GM19438 (cell line): ENCODE results near the gene PKDREJ.
"Not testable (repeated sequence)": the region's sequence is repeated elsewhere in the genome, so short reads cannot be mapped to it uniquely, and the experiment has no call there.

Source experiments
- ATAC-seq: cut with Tn5 transposase; IDR thresholded peaks from one replicate; pipeline ENCODE4 v1.9.1; 2021; ENCODE audit warnings: low read depth; ENCODE audit not compliant: unreplicated experiment

The PKDREJ gene

GRCh38 chr22:46263216-46263590 lies at the start of gene PKDREJ:
TSS of gene PKDREJ (minus strand) at chr22:46263343. CDS start at chr22:46263322, 21 bp downstream.
- ATAC-seq, result no peak

DNA sequence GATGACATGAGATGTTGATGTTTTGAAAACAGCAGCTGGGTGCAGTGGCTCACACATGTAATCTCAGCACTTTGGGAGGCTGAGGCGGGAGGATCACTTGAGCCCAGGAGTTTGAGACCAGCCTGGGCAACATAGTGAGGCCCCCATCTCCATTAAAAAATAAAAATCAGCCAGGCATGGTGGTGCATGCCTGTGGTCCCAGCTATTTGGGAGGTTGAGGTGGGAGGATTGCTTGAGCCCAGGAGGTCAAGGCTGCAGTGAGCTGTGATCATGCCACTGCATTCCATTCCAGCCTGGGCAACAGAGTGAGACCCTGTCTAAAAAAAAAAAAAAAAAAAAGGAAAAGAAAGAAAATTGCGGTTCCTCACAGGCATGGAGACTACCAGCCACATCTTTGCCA lies 49.7 kb upstream of the PKDREJ start:
- not testable (repeated sequence) for ATAC-seq

GRCh38 chr22:46312056-46312455 lies 48.9 kb upstream of the PKDREJ start:
- ATAC-seq, result no peak

GRCh38 chr22:46309526-46310085 lies 46.5 kb upstream of the PKDREJ start:
- no peak for ATAC-seq

GRCh38 chr22:46308283-46308988 lies 45.3 kb upstream of the PKDREJ start:
- no peak for ATAC-seq

- no peak for ATAC-seq
These were observed 40.3 kb upstream of the PKDREJ start for GRCh38 chr22:46303347-46303965.

- no peak for ATAC-seq
These were observed 37.3 kb upstream of the PKDREJ start for GRCh38 chr22:46300491-46300890.

DNA sequence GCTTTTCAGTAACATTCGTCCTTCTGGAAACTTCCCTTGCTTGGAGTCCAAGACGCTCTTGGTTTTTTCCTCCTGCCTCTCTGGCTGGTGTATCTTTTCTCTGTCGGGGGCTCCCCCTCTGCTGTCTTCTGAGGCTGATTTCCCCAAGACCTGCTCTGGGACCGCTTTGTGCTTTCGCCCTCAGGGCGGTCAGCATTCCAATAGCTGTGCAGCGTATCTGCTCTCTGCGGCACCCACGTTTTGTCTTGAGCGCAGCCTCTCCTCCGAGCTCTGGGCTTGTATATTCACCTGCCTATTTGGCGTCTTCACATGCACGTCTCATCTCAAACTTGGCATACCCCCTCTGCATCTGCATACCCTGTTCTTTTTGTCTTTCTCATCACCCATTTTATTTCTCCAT lies 36.0 kb upstream of the PKDREJ start:
- ATAC-seq, result no peak

GRCh38 chr22:46297151-46297812 lies 34.1 kb upstream of the PKDREJ start:
- ATAC-seq, result peak; percentile 1

DNA sequence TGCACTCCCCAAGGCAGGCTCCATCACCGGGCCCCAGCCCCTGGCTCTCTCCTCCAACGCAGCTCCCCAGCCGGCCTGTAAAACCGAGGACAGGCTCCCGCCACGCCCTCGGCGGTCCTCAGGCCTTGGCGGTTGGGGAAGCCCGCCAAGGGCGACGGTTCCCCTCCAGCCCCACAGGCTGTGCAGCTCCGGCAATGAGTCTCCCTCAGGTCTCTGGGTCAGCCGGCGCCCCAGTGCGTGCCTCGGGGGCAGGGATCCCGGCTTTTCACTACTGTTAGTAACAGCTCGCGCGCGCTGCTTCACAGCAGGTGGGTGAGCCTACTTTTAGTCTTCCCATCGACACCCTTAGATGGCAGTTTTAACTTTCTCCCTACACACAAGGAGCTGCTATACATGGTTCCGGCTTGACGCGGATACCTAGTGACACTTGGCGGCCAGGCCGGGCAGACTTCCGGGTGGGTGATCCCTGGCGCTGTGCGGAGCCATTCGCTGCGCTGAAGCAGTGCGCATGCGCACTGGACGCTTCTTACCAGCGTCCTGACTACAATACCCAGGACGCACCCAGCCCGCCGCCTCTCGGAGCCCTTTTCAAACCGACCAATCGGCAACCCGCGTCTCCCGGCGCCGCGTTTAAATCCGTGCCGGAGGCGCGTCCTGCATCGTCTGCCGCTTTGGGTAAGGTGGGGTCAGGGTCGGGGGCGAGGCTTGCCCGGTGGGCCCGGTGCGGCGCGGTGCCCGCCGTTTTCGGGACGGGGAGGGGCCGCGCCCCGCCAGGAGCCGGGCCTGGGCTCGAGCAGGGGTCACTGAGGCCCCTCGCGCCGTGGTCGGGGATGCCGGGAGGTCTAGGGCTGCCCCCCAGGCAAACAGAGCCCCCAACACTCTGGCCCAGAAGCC lies 33.4 kb upstream of the PKDREJ start, which contains the start of gene GTSE1:
TSS of gene GTSE1 (plus strand) at position 614 of the 894 bp plus-strand sequence. CDS start 531 bp downstream, outside the sequence.
- ATAC-seq, result peak; percentile 88

GRCh38 chr22:46295277-46295971 lies 32.3 kb upstream of the PKDREJ start:
- ATAC-seq, result no peak

- no peak for ATAC-seq
These were observed 31.6 kb upstream of the PKDREJ start for GRCh38 chr22:46294784-46295183.

DNA sequence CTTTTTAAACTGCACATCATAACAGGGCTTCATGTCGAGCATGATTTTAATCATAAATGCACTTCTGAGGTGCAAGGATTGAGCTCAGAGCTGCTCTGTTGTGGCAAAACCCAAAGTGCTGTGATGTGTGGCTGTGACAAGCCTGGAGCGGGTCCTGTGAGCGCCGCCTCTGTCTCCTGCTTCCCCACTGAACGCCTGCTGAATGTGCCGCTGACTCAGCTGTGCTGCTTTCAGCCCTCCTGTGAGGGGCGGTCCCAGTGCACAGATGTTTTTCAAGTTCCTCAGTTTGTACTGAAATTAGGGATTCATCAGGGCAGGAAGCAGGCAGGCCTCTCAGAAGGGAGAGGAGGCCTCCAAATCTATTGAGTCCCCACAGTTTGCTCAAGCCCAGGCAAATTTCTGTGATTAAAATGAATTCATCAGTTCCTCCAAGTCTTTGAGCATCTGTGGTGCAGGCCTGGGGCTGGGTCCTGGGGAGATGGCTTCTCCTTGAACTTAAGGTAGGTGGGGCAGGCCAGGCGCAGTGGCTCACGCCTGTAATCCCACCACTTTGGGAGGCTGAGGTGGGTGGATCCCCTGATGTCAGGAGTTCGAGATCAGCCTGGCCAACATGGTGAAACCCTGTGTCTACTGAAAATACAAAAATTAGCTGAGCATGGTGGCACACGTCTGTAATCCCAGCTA lies 30.6 kb upstream of the PKDREJ start:
- ATAC-seq, result no peak

DNA sequence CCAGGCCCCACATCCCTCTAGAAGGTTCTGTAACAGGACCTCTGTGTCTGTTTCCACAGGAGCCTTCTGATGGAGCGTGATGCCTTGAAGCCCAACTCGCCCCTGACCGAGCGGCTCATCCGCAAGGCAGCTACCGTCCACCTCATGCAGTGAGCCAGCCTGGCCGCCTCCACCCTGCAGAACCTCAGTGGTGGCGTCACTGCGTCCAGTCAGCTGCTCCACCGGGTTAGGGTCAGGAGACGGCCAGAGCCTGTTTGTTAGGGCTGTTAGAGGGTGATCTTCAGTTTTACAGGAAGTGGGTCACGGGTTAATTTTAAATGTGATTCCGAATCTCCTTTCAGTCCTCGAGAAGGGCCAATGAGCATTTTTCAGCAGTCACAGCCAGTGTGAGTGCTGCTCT lies 29.6 kb upstream of the PKDREJ start:
- no peak for ATAC-seq

GRCh38 chr22:46292173-46292572 lies 29.0 kb upstream of the PKDREJ start:
- no peak for ATAC-seq

DNA sequence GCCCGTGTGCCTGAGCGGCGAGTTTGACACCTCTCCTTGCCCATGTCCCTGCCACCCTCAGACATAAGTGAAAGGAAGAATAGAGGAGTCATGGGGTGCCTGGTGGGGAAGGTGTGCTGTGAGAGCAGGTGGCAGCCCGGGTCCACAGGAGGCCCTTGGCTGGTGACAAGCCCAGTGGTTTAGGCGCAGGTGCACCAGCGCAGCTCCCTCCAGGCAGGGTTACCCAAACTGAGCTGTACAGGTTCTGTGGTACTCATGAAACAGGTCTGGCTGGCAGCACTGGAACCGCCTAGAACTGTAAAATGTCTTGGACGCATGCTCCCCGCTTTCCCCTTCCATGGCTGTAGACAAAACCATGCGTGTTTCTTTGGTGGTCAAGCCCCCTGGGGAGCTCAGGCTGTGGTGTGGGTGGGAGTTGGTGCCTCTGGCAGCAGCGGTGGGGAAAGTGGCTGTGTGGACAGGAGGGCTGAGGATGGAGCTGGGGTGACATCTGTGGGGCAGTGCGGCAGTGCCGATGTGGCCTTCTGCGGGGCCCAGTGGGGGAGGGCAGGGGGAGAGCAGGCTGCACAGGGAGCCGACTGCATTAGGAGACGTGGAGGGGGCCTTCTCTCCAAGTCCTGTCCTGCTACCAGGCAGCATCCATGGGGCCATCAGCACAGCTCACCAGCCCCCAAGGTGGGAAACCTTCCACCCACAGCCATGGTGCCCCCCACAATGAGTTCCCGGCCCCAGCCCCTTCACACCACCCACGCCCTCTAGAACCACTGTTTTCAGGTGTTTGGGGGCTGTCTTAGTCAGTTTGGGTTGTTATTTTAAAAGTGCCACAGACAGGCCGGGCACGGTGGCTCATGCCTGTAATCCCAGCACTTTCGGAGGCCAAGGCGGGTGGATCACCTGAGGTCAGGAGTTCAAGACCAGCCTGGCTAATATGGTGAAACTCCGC lies 28.0 kb upstream of the PKDREJ start:
- ATAC-seq, result no peak

DNA sequence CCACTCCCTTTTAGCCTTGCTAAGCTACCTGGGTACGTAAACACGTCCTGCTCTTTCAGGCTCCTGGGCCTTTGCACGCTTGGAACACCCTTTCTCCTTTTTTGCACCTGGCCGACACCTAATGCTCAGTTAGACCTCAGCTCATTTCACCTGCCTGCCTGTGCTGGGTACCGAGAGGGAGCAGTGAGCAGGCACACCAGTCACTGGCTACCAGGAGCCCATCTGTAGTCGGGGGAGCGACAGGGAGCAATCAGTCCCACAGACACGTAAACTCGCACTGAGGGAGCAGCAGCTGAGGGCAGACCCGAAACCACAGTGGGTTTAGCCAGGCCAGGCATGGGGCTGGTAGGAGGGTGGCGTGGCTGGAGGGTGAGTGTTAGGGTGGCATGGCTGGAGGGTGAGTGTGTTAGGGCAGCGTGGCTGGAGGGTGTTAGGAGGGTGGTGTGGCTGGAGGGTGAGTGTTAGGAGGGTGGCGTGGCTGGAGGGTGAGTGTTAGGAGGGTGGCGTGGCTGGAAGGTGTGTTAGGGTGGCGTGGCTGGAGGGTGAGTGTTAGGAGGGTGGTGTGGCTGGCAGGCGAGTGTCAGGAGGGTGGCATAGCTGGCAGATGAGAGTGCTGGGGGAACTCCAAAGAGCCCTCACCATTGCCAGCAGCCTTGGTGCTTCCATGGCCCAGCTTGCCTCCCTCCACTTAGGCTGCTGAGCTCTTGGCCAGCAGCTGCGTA lies 27.1 kb upstream of the PKDREJ start:
- no peak for ATAC-seq
